NT2/D1 (cell line): ENCODE data around the gene TAS2R43.

Experiments used
- SUZ12 ChIP-seq: IDR thresholded peaks from 2 replicates; pipeline ENCODE4 v1.6.1; 2011; ENCODE audit not compliant: insufficient read length, insufficient read depth; ENCODE audit errors: extremely low read depth
- YY1 ChIP-seq: IDR thresholded peaks from 2 replicates; pipeline ENCODE4 v1.6.1; 2011; ENCODE audit not compliant: insufficient read length, insufficient read depth
- ZNF274 ChIP-seq: IDR thresholded peaks from 2 replicates; pipeline ENCODE4 v1.6.1; 2011; ENCODE audit warnings: mild to moderate bottlenecking, low read depth, low read length

- no peak for TF ChIP-seq SUZ12
- no peak for TF ChIP-seq ZNF274
- no peak for TF ChIP-seq YY1
These were observed 44.0 kb upstream of the TAS2R43 start for GRCh38 chr12:11136075-11136474.
